Ecto neural progenitor cell (in vitro differentiated cells): ENCODE data around the gene TEN1.
"Not testable (repeated sequence)": the region's sequence is repeated elsewhere in the genome, so short reads cannot be mapped to it uniquely, and the experiment has no call there.

Experiments used
- DNase-seq: peaks from one replicate; pipeline ENCODE4 v3.0.0-alpha.2; 2018; ENCODE audit warnings: low spot score

TEN1 gene, protein sequence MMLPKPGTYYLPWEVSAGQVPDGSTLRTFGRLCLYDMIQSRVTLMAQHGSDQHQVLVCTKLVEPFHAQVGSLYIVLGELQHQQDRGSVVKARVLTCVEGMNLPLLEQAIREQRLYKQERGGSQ

DNA sequence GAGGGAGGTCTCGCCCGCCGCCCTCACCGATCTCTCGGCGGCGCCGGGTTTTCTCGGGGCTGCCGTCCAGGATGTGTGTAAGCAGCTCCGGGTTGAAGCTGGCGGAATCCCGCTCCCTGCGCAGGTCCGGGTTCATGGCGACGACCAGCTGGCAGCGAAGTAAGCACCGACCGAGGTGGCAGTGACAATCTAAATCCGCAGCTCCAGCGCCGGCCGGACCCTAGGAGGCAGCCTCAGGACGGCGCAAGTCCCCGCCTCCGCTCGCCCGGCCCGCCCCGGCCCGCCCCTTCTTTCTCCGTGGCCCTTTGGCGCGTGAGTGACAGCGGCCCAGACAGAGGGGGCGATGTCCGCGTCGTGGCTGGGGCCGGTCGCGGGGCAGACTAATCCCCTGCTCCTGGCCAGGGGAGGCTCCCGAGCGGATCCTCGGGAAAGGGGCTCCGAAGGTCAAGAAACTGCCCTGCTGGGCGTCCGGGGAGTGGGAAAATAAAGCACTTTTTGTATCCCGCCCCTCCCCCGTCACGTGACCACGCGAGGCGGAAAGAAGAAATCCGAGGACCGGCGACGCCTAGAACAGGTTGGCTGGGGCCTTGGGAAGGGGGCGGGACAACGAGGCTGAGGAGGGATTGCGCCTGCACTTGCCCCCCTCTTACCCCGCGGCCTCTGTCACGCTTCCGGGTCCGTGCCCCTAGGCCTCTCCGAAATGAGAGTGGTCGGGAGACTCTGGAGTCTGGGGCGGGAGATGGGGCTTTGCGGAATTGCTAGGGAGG is at the start of gene TEN1, which contains the start of gene ACOX1:
Gene TEN1, plus strand, starts transcription at position 303 of the 767 bp plus-strand sequence. CDS start 6,953 bp downstream, outside the sequence.
Gene ACOX1, minus strand, starts transcription at position 229 of the 767 bp plus-strand sequence. Its CDS starts 93 bp downstream, at position 136.
- peak; percentile 99 for DNase-seq

- no peak for DNase-seq
Measured at GRCh38 chr17:75931062-75931461, 48.0 kb upstream of the TEN1 start.

GRCh38 chr17:75932852-75933251 is 46.2 kb upstream of the TEN1 start:
- no peak for DNase-seq

DNA sequence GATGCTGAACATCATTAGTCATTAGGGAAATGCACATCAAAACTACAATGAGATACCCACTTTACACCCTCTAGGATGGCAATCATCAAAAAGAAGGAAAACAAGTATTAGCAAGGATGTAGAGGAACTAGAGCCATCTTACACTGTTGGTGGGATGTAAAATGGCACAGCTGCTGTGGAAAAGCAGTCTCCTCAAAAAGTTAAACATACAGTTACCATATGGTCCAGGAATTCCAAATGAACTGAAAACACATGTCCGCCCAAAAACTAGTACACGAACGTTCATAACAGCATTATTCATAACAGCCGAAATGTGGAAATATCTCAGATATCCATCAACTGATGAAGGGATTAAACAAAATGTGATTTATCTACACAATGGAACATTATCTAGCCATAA is 45.2 kb upstream of the TEN1 start:
- DNase-seq = no peak

GRCh38 chr17:75937652-75938051 is 41.4 kb upstream of the TEN1 start:
- DNase-seq = no peak

DNA sequence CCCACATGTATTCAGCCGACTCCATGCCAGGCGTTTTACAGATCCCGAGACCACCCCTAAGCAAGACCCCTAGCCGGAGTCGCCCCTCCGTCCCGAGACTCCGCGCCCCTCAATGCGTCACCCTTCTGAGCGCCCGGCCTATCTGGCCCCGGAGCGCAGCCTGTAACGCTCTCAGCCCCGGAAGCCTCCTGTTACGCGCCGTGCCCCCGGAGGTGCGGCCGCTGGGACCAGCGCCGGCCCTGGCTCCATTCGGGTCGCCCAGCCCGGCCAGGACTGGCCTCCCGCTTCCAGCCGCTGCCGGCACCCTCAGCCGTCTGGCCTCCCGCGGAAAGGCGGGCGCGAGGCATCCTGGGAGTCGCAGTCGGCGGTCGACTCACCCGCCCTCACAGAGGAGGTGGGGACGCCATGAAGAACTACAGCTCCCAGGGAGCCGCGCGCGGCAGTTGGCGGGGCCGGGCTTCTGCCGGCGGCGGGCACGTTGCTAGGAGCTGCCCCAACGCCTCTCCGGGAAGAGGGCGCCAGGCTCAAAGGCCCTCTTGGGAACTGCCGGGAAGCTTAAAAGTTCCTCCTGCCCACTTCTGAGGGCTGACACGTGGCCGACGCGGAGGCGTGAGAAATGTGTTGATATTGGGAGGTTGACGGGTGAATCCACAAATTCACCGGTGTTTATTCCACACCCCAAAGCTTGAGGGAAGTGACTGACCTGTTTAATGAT is 38.2 kb upstream of the TEN1 start, which contains the start of gene FBF1:
Gene FBF1, minus strand, starts transcription at position 316 of the 715 bp plus-strand sequence. CDS start 2,893 bp downstream, outside the sequence.
- DNase-seq = peak; percentile 99

DNA sequence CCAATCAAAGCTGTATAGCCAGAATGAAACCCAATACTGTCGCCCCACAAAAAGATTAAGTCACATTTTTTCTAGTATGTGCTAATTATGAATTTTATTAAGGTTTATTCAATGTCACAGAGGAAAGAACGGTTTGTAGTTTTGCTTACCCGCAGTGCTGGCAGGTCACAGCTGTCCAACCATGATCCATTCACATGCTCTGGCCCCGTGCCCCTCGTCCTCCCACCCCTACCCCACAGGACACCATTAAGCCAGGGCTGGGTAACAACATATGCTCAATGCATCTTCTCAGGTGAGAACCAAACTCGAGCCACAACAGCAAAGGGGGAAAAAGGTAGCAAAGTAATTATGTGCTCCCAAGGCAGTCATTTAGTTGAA is 37.6 kb upstream of the TEN1 start:
- DNase-seq = no peak

GRCh38 chr17:75942473-75942872 is 36.6 kb upstream of the TEN1 start:
- DNase-seq = no peak

DNA sequence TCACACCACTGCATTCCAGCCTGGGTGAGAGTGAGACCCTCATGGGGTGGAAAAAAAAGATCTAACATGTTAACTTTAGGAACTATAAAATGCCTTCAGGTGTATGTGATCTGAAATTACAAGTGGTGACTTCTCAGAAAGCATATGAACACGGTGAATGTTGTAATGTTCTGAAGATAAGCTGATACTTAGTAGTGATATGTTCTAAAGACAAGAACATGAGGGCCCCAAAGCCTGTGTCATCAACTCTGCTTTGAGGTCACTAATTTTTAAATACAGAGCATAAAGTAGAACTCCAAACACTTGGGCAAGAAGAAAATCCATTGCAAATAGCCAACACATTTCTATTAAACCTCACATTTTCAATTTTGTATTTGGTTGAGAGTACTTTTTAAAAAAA is 35.5 kb upstream of the TEN1 start:
- DNase-seq = no peak

- no peak for DNase-seq
Measured at GRCh38 chr17:75945211-75945610, 33.8 kb upstream of the TEN1 start.

- no peak for DNase-seq
Measured at GRCh38 chr17:75950421-75950820, 28.6 kb upstream of the TEN1 start.

GRCh38 chr17:75950855-75951554 is 28.0 kb upstream of the TEN1 start:
- no peak for DNase-seq

DNA sequence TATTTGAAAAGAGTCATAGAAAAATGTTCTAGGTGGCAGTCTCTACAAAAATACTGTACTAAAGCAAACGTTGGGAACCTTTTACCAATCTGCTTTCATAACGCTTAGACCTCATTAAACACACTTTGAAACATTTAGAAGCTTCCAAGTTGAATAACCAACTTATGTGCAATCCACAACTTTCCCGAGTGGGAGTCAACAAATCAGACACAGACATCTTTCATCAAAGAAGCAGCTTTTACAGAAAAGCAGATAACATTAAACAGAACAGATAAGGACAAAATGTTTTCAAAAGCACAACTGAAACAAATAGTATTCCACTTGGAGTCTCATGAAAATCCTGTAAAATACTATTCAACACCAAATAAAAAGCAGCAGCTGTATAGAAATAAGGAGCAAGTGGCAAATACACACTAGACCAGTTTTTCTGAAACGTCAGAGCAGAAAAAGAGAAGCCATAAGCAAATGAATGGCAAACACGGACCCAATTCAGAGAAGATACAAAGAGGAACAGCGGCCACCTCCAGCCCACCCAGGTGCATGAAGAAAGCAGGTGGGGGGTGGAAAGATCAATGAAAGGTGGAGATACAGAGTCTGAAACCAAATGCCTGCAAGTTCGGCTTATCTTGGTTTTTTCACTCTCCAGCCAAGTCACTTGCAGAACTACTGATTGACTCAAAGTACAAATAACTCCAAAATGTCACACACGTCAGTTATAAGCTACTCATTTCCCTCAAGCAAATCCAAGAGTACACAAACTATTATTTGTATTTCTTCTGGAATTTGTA is 19.8 kb upstream of the TEN1 start:
- DNase-seq = no peak

DNA sequence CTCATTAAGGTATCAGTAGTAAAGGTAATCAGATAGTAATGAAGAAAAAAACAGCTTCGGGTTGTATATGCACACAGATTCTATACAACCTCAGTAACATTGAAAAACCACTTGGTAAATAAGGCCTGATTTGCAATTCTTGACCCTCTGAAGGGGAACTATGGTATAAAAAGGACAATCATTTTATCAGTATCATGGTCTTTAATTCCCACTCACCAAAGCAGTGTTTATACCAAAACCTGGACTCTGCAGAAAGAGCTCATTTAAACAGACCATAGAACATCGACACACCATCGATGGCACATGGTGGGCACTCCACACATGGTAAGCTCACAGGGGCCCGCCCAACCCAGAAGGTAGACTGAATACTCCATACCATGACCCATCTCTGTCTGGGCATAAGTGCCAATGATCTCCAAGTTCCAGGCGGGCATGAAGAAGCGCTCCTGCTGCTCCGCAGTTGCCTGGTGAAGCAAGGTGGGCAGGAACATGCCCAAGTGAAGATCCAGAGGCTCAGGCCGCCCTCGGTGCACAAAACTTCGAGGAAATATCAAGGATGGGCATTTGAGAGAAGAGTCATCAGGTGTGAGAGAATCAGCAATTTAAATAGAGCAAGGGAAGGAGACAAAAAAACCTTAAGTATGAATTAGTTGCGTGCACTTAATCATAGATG is 19.1 kb upstream of the TEN1 start:
- DNase-seq = no peak

DNA sequence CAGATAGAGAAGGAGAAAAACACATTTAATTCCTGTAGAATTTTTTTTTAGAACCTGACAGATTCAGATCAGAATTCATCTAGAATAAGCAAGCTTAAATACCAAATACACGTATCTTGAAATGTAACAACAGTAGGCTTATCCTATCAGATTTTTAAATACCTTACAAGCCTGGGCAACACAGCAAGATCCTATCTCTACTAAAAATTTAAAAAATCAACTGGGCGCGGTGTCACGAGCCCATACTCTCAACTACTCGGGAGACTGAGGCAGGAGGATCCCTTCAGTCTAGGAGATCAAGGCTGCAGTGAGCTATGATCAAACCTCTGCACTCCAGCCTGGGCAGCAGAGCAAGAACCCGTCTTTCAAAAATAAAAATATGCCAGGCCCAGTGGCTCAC is 13.6 kb upstream of the TEN1 start:
- no peak for DNase-seq

DNA sequence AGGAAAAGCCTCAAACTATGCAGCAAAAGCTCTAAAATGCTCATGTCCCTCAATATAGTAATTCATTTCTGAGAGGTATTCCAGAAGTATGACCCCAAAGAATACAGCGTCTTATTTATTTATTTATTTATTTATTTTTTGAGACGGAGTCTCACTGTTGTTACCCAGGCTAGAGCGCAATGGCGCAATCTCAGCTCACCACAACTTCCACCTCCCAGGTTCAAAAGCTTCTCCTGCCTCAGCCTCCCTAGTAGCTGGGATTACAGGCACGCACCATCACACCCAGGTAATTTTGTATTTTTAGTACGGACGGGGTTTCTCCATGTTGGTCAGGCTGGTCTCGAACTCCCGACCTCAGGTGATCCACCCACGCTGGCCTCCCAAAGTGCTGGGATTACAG is 10.0 kb upstream of the TEN1 start:
- DNase-seq = not testable (repeated sequence)

GRCh38 chr17:75970011-75970523 is 9.0 kb upstream of the TEN1 start:
- DNase-seq = no peak

DNA sequence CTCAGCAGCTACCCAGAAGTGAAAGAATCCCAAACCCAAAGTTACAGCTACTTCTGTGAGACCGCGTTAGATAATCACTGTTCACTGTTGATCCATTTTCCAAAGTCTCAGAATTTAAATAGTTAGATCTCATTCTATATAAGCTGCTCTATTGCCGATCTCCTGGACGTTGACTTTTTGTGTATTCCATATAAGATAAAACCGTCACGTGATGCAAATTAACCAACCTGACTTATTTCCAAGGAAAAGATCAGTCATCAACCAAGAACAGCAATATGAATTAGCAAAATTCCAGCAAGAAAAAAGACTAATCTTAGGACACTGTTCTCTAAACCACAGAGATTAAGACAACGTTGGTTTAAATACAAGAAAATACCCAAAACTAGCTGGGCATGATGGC is 8.4 kb upstream of the TEN1 start:
- no peak for DNase-seq

- DNase-seq = not testable (repeated sequence)
Measured at GRCh38 chr17:75975187-75975586, 3.9 kb upstream of the TEN1 start.

- no peak for DNase-seq
Measured at GRCh38 chr17:75975757-75976174, 3.3 kb upstream of the TEN1 start.
